ENCODE data around the gene HMGXB4.

Gene HMGXB4

DNA sequence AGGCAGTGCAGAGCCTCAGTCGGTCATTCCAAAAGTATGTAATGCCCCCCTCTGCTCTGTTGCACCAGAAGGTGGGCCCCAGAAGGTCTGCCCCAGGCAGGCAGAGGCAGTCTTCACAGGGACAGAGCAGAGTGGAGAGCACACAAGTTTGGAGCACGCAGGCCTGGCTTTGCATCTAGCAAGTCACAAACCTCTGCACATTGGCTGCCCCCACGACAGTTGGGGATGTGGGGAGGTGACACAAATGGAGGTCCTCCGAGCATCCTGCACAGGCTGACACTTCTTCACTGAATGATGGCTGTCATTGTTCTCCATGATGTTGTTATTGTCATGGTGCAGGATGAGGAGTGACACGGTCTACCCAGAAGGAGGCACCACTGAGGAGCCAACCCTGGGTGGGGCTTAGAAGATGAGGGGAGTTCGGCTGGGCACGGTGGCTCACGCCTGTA, 54.3 kb downstream of the HMGXB4 start:
- DNase-seq (ENCODE audit: low read depth) = no peak

DNA sequence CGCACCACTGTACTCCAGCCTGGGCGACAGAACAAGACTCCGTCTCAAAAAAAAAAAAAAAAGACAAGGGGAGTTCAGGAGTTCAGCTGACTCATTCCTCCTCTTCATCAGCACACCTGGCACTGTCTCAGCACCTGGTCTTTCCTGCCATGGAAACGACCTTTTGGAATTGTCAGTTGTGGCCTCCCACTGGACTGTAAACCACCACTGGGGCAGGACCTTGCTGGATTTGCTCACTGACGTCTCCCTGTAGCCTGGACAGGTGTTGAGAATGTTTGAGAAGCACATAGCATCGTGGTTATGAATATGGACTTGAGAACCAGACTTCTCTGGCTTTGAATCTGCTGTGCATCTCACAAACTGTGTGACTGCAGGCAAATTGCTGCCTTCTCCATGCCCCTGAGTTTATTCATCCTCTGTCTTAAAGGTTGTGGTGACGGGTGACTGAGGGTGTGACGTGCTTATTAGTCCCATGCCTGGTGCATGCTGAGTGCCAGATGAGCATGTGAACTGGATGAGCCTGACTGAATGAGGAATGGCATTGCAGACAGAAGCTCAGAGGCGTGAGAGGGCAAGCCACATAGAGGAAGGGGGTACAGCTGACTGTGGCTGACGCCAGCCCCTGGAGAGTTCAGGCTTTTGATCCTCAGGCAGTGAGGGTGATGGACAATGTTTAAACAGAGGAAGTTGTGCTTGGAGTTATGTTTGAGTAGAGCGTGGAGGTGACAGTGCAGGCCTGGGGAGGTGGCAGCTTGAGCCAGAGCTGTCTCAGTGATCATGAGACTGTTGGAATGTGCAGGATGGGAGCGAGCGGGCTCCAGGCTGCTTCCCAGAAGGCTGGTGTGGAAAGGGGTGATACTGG, 55.1 kb downstream of the HMGXB4 start:
- DNase-seq (ENCODE audit: low read depth) = no peak

DNA sequence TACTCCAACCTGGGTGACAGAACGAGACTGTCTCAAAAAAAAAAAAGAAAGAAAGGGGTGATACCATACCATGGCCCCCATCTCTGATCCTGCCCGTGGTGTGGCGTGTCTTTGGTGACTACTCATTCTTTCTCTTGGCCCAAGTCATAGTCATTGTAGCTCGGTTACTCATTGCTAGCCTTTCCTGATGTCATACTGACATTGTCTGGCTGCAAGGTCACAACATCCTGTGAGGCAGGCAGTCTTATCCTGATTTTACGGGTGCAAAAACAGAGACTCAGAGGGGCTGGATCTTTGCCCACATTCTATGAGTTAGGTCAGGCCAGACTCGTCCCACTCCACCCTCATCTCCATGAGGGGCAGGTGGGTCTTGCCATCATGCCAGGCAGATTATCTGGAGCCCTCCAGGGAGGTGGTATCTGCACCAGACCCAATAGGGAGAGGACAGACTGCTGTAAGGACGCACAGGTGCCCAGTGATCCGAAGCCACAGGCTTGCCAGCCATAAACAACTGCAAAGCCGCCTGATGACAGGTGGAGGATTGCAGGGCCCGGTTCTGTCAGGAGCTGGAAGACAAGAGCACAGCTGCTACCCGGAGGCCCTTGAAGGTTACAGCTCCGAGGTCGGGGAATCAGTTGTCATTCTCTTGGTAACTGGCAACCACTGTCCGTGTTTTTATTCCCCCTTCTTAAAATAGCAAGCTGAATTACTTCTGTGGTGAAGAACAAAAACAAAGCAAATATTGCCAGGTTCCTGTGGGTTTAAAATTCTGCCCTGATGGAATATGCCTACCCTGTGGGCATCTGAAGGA, 56.2 kb downstream of the HMGXB4 start:
- no peak for DNase-seq (ENCODE audit: low read depth)

DNA sequence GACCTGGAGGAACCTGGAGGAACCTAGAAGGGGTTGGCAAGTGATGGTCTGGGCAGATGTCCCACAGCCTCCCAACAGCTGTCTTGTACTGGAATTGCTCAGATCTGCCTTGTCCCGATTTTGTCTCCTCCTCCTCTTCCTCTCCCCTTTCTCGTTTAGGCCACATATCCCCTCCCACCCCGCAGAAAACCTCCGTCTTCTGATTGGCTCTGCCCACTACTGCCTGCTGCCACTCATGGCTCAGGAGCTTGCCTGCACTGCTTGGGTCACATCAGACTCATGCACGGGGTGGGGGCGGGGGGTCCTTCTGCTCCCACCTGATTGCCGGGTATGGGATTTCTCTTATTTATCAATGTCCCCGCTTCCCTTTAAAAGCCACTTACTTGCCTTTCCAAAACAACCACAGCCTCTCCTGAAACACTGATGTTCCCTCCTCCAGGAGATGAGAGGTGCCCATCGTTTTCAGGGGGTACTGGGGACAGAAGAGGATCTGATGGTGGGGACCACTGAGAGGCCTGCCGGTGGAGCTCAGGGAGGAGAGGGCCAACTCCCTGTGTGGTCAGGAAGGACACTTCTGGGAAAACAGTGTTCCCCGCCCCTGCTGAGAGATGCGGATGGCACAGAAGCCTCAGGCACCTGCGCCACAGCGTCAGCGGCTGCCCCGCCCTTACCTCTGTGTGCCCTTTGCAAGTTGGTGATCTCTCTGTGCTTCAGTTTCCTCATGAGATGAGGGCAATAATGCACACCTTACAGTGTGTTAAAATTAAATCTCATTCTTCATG, 57.1 kb downstream of the HMGXB4 start:
- DNase-seq (ENCODE audit: low read depth) = no peak

DNA sequence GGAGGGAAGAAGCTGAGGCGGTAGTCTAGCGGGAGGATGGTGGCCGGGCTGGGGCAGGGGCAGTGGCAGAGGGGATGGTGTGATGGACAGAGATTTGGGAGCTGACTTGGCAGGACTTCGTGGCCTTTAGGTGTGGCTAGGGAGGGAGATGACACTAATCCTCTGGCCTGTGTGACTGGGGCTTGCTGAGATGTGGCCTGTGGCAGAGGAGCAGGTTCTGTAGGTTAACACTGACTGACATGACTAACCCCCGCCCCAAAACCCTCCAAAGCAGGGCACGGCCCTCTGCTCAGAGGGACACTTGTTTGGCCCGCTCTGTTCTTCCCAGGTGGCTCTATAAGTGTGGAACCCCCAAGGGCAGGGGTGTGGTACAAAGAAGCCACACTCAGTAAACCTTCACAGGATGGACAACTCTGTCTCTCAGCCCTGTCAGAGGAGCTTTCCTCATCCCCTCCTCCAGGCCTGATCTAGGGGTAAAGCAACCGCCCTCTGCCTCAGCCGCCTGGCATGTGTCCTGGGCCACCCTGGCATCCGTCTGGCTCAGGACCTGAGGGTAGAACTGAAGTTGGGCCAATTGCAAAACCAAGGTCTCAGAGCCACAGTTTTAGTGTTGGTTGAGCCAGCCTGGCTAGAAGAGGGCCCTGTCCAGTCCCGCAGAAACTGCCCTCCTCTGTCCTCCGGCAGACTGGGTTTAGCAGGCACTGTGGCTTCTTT, 58.0 kb downstream of the HMGXB4 start:
- no peak for DNase-seq (ENCODE audit: low read depth)

DNA sequence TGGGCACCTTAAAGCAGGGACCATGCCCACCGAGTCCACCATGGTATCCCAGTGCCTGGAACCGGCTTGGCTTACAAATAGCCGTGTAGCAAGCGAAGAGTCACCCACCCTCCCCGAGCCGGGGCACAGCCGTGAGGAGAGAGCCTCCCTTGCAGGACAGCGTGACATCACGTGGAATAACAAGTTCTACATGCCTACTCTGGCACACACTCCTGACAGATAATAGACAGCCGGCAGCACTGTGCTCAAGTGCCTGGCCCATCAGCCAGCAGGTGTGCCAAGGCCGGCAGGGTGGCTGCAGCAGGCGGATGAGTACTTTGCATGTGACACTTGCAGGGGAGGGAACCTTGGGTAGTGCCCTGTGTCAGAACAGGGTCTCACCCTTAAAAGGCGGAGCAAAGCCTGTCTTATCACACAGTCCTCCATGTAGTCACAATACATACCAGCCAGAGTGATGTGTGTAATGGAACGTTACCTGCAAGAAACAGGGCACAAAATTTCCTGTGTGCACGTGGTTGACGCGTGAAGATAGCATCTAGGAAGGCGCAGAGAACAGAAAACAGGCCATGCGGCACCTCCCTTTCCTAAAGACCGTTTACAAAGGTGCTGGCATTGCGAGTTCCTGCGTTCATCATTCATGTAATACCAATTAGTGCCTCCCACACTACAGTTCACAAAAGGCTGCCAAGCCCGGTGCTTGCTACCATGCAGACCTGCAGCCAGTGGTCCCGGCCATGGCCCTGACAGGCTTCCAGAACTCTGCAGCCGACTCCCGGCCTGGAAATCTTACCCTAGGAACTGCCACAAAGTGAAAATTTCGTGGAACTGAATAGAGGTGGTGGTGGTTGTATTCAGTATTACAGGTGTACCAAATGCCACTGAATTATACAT, 58.8 kb downstream of the HMGXB4 start:
- no peak for DNase-seq (ENCODE audit: low read depth)

DNA sequence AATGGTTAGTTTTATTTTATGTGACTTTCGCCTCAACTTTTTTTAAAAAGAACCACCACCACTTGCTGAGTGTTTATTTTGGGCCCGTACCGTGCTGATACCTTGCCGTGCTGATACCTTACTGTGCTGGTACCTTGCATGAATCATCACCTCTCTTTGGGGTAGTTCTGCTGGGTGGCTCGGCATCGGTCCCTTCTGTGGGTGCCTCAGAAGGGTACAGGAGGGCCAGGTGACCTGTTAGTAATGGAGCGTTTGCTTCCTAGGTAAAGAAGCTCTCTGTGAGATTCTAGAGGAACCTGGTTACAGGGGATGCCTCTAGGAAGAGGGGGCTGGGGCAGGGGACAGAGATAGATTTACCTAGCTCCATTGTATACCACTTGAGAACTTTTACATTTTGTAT, 59.5 kb downstream of the HMGXB4 start:
- DNase-seq (ENCODE audit: low read depth) = no peak

DNA sequence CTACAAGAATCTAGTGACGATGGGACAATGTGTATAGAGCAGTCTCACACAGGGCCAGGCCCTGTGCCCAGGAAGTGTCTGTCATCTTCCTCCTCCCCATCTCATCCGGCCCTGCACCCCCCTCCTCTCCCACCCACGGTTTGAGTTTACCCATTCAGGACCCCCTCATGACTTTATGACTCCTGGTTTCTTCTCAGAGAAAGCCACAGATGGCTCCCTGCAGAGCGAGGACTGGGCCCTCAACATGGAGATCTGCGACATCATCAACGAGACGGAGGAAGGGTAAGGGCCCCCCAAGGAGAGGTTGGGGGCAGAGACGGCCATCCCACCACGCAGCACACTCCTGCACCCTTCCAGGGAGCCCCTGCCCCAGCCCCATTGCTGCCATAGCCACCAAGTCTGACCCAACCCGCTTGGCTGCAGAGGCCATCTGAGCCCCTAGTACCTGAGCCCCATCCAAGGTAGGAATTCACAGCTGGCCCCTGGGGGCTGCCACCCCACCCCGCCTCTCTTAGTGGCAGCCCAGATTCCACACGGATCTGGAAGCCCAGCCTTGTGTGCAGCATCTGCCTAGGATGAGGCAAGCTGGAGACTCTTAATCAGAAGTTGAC, 60.5 kb downstream of the HMGXB4 start:
- no peak for DNase-seq (ENCODE audit: low read depth)

DNA sequence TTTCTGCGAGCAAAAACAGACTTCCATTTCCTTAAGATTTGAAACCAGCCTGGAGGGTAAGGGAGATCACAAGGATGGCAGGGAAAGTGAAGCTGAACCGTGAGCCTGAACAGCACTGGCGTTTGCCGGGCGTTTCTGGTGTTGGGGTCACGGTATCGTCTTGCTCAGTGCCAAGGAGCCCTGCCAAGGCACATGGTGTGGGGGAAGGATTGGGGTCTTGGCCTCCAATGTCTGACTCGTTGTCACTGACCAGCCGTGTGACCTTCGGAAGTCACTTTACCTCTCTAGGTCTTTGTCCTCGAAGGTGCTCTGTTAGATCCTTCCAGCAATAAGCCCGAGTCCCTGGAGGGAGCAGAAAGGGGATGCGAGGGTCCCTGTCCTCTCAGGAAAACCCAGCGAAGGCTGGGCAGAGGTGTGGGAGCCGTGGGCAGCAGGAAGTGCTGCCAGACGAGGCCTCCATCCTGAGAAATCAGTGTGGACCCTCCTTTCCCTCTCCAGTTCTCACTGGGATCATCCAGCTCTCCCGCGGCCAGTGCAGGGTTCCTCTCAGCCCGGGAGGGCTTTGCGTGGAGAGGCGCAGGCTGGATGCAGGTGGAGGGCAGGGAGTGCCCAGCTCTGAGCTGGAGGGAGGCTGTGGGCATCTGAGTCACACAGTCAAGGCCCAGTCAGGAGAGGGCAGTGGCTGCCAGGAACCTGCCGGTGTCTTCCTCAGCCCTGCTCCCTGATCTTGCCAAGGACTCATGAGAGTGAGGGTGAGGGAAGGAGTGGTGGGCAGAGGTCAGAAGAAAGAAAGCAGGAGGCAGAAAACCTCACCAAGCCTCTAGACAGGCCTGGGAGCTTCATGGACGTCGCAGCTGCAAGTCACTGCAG, 61.3 kb downstream of the HMGXB4 start:
- DNase-seq (ENCODE audit: low read depth) = no peak

DNA sequence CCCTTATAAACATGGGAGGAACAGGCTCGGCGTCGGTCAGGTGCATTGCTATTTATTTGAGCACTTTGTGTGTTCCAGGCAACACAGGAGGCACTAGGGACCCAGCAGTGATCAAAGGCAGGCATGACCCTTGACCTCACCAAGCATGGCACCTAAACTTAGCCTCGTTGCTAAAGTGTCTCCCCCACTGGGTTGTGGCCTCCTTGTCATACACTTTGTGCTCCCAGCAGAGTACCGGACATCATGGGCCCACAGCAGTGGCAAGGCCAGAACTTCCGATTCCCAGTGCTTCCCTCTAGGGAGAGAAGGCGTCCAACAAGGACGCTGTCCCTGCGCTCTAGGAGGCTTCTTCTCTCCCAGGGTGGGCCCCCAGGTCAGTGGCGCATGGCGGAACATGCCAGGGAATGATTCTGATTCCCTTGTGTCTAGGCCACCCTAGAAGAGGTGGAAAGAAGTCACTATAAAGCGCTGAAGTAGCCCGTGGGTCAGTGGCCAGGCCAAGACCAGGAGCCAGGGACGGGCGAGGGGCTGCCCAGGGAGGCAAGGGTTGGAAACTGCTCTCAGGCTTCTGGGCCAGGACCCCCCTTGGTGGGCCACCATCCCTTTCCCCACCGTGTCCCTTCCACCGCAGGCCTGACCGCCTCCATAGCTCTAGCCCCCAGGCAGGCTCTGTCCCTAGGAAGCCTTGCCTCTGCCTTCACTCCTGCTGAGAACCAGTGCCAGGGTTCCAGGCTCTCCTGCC, 62.1 kb downstream of the HMGXB4 start:
- no peak for DNase-seq (ENCODE audit: low read depth)

DNA sequence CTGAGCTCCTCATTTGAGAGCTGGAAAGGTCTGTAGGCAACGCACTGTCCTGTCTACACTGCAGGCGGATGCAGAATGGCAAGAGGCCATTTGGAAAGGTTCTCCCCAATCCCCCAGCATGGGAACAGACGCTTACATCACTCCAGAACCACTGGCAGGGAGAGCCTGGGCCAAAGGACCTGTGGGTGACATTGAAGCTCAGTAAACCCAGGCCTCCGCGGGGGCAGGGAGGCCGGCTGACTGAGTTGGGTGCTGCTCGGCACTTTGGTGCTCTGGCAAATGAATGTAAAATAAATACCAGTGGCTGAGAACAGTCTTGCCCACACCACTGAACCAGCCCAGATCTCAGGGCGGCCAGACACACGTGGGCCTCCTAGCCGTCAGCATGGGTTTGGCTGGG, 64.8 kb downstream of the HMGXB4 start:
- no peak for DNase-seq (ENCODE audit: low read depth)

DNA sequence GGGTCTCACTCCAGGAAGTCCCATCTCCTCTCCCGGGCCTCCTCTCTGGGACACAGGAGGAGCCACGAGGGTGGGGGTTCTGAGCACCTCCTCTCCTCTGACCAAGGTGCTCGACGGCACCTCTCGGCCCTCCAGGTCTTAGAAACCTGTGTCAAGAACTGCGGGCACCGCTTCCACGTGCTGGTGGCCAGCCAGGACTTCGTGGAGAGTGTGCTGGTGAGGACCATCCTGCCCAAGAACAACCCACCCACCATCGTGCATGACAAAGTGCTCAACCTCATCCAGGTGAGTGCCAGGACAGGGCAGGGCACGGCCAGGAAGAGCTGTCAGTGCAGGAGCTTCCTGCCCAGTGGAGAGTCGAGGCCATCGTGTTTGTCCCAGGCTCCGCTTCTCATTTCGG, 65.6 kb downstream of the HMGXB4 start:
- no peak for DNase-seq (ENCODE audit: low read depth)

DNA sequence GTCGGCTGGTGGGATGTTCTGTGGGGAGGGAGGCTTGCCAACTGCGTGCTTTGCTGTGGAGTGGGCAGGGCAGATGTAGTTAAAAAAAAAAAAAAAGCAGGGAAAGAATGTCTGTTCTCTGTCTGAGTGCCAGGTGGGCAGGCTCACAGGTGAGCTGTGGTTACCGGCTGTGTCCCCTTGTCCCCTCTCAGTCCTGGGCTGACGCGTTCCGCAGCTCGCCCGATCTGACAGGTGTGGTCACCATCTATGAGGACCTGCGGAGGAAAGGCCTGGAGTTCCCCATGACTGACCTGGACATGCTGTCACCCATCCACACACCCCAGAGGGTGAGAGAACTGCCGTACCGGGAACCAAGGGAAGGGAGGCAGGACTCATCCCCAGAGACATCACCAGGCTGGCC, 66.0 kb downstream of the HMGXB4 start:
- DNase-seq (ENCODE audit: low read depth) = no peak

DNA sequence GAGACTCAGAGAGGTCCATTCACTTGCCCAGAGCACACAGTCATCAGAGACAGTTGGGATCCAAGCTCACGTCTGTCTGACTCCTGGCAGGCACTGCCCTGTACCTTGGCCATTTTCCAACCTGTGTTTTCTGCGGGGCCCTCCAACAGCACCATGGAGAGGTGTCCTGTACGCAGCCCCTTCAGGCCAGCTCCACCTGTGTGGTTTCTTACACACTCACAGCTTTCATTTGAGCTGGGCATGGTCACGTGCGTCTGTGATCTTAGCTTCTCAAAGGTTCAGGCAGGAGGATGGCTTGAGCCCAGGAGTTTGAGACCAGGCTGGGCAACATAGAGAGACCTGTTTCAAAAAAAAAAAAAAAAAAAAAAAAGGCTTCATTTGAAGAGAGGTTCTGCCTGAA, 66.8 kb downstream of the HMGXB4 start:
- DNase-seq (ENCODE audit: low read depth) = no peak

DNA sequence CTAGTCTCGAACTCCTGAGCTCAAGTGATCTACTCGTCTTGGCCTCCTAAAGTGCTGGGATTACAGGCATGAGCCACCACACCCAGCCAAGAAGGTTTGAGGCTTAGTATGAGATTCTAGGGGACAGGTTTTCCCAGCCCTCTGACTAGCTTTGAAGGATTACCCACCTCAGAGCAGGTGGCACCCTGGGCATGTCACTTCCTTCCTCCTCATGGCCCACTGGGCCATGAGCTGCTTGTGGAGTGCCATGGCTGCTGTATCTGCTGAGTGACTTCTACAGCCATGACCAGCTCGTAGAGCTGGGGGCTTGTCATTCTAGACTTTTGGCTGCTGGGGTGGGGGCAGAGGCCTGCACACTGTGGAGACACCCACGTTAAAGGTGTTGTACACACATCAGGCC, 67.5 kb downstream of the HMGXB4 start:
- DNase-seq (ENCODE audit: low read depth) = no peak

DNA sequence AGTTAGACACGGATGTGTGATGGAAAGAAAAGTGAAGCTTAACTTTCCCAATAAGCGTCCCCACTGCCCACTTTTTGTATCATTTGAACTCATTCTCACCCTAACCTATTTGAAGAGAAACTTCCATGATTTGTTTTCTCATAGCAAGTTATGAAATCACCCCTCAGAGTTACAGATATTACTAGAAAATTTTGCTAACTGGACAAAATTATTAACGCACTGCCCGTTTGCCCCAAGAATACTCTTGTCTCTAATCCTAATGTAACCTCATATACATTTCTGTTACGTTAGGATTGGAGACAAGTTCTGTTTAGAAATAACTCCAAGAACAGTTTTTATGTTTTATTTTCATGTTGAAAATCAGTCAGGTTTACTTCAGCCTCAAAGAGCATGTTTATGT, 67.9 kb downstream of the HMGXB4 start:
- no peak for DNase-seq (ENCODE audit: low read depth)

DNA sequence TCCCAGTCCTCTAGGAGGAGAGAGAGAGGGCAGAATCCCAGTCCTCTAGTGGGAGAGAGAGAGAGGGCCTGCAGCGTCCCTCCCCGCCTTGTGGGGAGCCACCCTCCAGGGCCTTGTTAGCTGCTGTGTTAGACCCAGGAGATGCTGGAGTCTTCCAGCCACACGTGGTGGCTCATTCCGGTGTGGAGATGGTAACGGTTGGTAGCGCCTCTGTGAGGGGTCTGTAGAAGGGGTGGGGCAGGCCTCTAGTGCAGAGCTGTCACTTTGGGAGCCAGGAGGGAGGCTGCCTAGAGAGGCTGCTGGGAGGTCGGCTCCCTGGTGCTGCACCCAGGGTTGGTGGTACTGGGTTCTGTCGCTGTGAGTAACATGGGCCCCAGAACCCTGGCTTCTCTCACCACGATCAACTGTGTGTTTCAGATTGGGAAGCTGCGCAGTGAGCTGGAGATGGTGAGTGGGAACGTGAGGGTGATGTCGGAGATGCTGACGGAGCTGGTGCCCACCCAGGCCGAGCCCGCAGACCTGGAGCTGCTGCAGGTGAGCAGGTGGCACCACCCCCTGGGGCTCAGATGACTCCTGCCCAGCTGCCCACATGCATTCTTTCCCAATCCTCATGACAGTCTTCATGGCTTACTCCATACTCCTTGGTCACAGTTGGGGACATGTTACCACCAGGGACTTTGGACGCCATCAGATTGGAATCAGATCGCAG, 69.7 kb downstream of the HMGXB4 start:
- no peak for DNase-seq (ENCODE audit: low read depth)

Measured in stimulated activated CD8-positive, alpha-beta memory T cell treated with anti-CD3 and anti-CD28 coated beads, Interleukin-15, amount 100 ng/mL, for 1 hour (primary cell).